OCI-LY7 (cell line): Measurements from ENCODE around the gene LGI4. TPM values are rescaled to one million over a fixed set of nuclear protein-coding genes. Genes with fewer than 3 reads are reported as not detected.

ENCODE experiments used
- BruUV-seq: library from RNA; stranded (reverse); fragments of 400-500 nt; replicated peaks from 2 replicates; lab custom pipeline; 2021; lab: Mats Ljungman, UMichigan
- CTCF ChIA-PET: fragments of 300-600 bp; sonication (Branson Sonifier 250); formaldehyde crosslinking; loops from one replicate; lab custom pipeline; 2022; ENCODE audit warnings: antibody characterized with exemption; ENCODE audit not compliant: unreplicated experiment; lab: Charles Lee
- POLR2A ChIA-PET: fragments of 300-600 bp; sonication (Branson Sonifier 250); formaldehyde crosslinking; loops from one replicate; lab custom pipeline; 2022; ENCODE audit warnings: antibody characterized with exemption; lab: Charles Lee
- DNase-seq: peaks from one replicate; pipeline ENCODE4 v3.0.0-alpha.2; 2015; ENCODE audit warnings: low spot score
- H2AFZ ChIP-seq: fragments of 200-600 bp; sonication (generic), shearing (Covaris generic); 2 replicates; pipeline ENCODE4 v1.6.1; 2014; ENCODE audit warnings: mild to moderate bottlenecking, antibody characterized with exemption, low read length, moderate library complexity
- H3K27ac ChIP-seq: fragments of 200-600 bp; sonication (generic); 2 replicates; pipeline ENCODE4 v1.5.1; 2014; ENCODE audit warnings: mixed run types, low read depth, mild to moderate bottlenecking, moderate library complexity, low read length, inconsistent platforms; ENCODE audit not compliant: poor library complexity, severe bottlenecking
- H3K36me3 ChIP-seq: fragments of 200-600 bp; sonication (generic); 2 replicates; pipeline ENCODE4 v1.6.1; 2014; ENCODE audit warnings: mild to moderate bottlenecking, antibody characterized with exemption, low read length, moderate library complexity, mixed read lengths; ENCODE audit not compliant: insufficient read depth
- H3K4me1 ChIP-seq: fragments of 200-600 bp; sonication (generic); 2 replicates; pipeline ENCODE4 v1.5.1; 2014; ENCODE audit warnings: mild to moderate bottlenecking, low read length; ENCODE audit not compliant: insufficient read depth, poor library complexity, severe bottlenecking
- H3K4me2 ChIP-seq: fragments of 200-600 bp; sonication (generic); 2 replicates; pipeline ENCODE4 v1.6.1; 2014; ENCODE audit warnings: mild to moderate bottlenecking, low read length
- H3K4me3 ChIP-seq: fragments of 200-600 bp; sonication (generic); 2 replicates; pipeline ENCODE4 v1.5.1; 2014; ENCODE audit warnings: mild to moderate bottlenecking, low read depth, low read length; ENCODE audit not compliant: poor library complexity, severe bottlenecking
- H3K79me2 ChIP-seq: fragments of 200-600 bp; sonication (generic); 2 replicates; pipeline ENCODE4 v1.6.1; 2016; ENCODE audit warnings: low read depth, mild to moderate bottlenecking, low read length, moderate library complexity, mixed read lengths; ENCODE audit not compliant: insufficient read depth
- H3K9me2 ChIP-seq: fragments of 200-600 bp; sonication (generic); 2 replicates; pipeline ENCODE4 v1.6.1; 2016; ENCODE audit warnings: mild to moderate bottlenecking, low read length, mixed read lengths; ENCODE audit not compliant: insufficient read depth
- H3K9me3 ChIP-seq: fragments of 200-600 bp; sonication (generic); 2 replicates; pipeline ENCODE4 v1.6.1; 2014; ENCODE audit warnings: mild to moderate bottlenecking, mixed run types, low read length, mixed read lengths
- H4K20me1 ChIP-seq: fragments of 200-600 bp; sonication (generic); 2 replicates; pipeline ENCODE4 v1.6.1; 2014; ENCODE audit warnings: mild to moderate bottlenecking, antibody characterized with exemption, low read length, moderate library complexity, mixed read lengths; ENCODE audit not compliant: insufficient read depth
- CTCF ChIP-seq: fragments of 200-600 bp; sonication (generic); conservative IDR thresholded peaks from 2 replicates; pipeline ENCODE4 v1.5.1; 2014; ENCODE audit warnings: mild to moderate bottlenecking, antibody characterized with exemption, low read length, moderate library complexity, mixed read lengths
- EZH2phosphoT487 ChIP-seq: fragments of 200-600 bp; sonication (generic); IDR thresholded peaks from 2 replicates; pipeline ENCODE4 v1.6.1; 2018; ENCODE audit warnings: low read depth, borderline replicate concordance, mild to moderate bottlenecking, mixed run types, antibody characterized with exemption, low read length, moderate library complexity, mixed read lengths
- intact Hi-C: fragments of 100-400 bp; cut with micrococcal nuclease; formaldehyde crosslinking; loops from one replicate; pipeline ENCODE4 v1.10.0; 2022; ENCODE audit not compliant: unreplicated experiment
- small RNA-seq: library from RNA; depleted of rRNA; stranded (forward); fragments of <200 nt; gene quantifications from one replicate; pipeline ENCODE3, GENCODE V24; 2014
- total RNA-seq, 2 experiments: library from RNA; depleted of rRNA in 1 of 2; stranded (reverse); fragments of >200 nt in 1 of 2; shearing (Covaris generic) in 1 of 2; gene quantifications; 2 replicates each; pipeline ENCODE4 v1.2.3, GENCODE V29; 2014 to 2022

The LGI4 gene
- total RNA-seq, 2 experiments from 2014 or later: 0.28 to 5.9 TPM

- no peaks in the 10 kb centered on the region for H4K20me1 ChIP-seq
- DNase-seq: no peak
- no peak overlapping the region for H3K4me3 ChIP-seq
- POLR2A ChIA-PET: no interaction called here
- BruUV-seq: no TSS peak
- H2AFZ ChIP-seq: no peak overlapping the region
- no peak overlapping the region for H3K4me2 ChIP-seq
- H3K9me3 ChIP-seq: peaks cover 4% of the 10 kb centered on the region; the same call in 1 of the 2 replicates
- H3K36me3 ChIP-seq: no peaks in the 10 kb centered on the region
- intact Hi-C loops: no loop called here
- CTCF ChIA-PET: no interaction called here
- TF ChIP-seq EZH2phosphoT487 (no peak), CTCF (no peak)
- H3K79me2 ChIP-seq: no peaks in the 10 kb centered on the region
- no peak overlapping the region for H3K27ac ChIP-seq
- H3K9me2 ChIP-seq: no peaks in the 10 kb centered on the region
- H3K4me1 ChIP-seq: peaks cover 6% of the 10 kb centered on the region
Observed at GRCh38 chr19:35075202-35076025, 59.4 kb downstream of the LGI4 start.

Small RNA genes lying within 50 kb of the gene (small RNA-seq; reads per million reads assigned to genes)
- gene AC020907.2: not detected

Other genes starting within 250 kb of the LGI4 start
- not detected in 2 replicates for gene ZNF30, start 208.2 kb downstream of the LGI4 start, total RNA-seq (2014; rRNA removed; shearing (Covaris generic))
- not detected in 2 replicates for gene ZNF30, start 208.2 kb downstream of the LGI4 start, total RNA-seq (2022)
- gene ZNF792, start 170.8 kb downstream of the LGI4 start, total RNA-seq (2014; rRNA removed; shearing (Covaris generic)): 8.0 and 8.3 TPM in 2 replicates
- 9.5 TPM in 2 replicates for gene ZNF792, start 170.8 kb downstream of the LGI4 start, total RNA-seq (2022)
- 67.9 and 84.2 TPM in 2 replicates for gene GRAMD1A, start 134.7 kb downstream of the LGI4 start, total RNA-seq (2014; rRNA removed; shearing (Covaris generic))
- 124 and 133 TPM in 2 replicates for gene GRAMD1A, start 134.7 kb downstream of the LGI4 start, total RNA-seq (2022)
- gene SCN1B, start 104.6 kb downstream of the LGI4 start, total RNA-seq (2014; rRNA removed; shearing (Covaris generic)): 0.41 and 0.59 TPM in 2 replicates
- gene SCN1B, start 104.6 kb downstream of the LGI4 start, total RNA-seq (2022): 3.1 and 3.6 TPM in 2 replicates
- 0.19 TPM in 1 of 2 replicates, not detected in the other for gene HPN, start 93.3 kb downstream of the LGI4 start, total RNA-seq (2014; rRNA removed; shearing (Covaris generic))
- gene HPN, start 93.3 kb downstream of the LGI4 start, total RNA-seq (2022): 0.17 TPM in 1 of 2 replicates, not detected in the other
- 0.35 TPM in 1 of 2 replicates, not detected in the other for gene FXYD3, start 19.2 kb downstream of the LGI4 start, total RNA-seq (2014; rRNA removed; shearing (Covaris generic))
- 0.88 TPM in 1 of 2 replicates, not detected in the other for gene FXYD3, start 19.2 kb downstream of the LGI4 start, total RNA-seq (2022)
- gene FXYD1, start 3.8 kb upstream of the LGI4 start, total RNA-seq (2014; rRNA removed; shearing (Covaris generic)): 0.57 and 1.8 TPM in 2 replicates
- gene FXYD1, start 3.8 kb upstream of the LGI4 start, total RNA-seq (2022): 5.5 and 11.5 TPM in 2 replicates
- 0.50 and 1.2 TPM in 2 replicates for gene FXYD7, start 8.2 kb upstream of the LGI4 start, total RNA-seq (2014; rRNA removed; shearing (Covaris generic))
- gene FXYD7, start 8.2 kb upstream of the LGI4 start, total RNA-seq (2022): 6.1 and 6.3 TPM in 2 replicates
- 76.8 and 82.1 TPM in 2 replicates for gene FXYD5, start 19.7 kb upstream of the LGI4 start, total RNA-seq (2014; rRNA removed; shearing (Covaris generic))
- 147 and 155 TPM in 2 replicates for gene FXYD5, start 19.7 kb upstream of the LGI4 start, total RNA-seq (2022)
- not detected in 2 replicates for gene FAM187B, start 93.7 kb upstream of the LGI4 start, total RNA-seq (2014; rRNA removed; shearing (Covaris generic))
- not detected in 2 replicates for gene FAM187B, start 93.7 kb upstream of the LGI4 start, total RNA-seq (2022)
- 15.0 and 22.9 TPM in 2 replicates for gene LSR, start 113.9 kb upstream of the LGI4 start, total RNA-seq (2014; rRNA removed; shearing (Covaris generic))
- gene LSR, start 113.9 kb upstream of the LGI4 start, total RNA-seq (2022): 26.0 and 33.6 TPM in 2 replicates
- 100.0 and 105 TPM in 2 replicates for gene USF2, start 133.9 kb upstream of the LGI4 start, total RNA-seq (2014; rRNA removed; shearing (Covaris generic))
- 155 and 181 TPM in 2 replicates for gene USF2, start 133.9 kb upstream of the LGI4 start, total RNA-seq (2022)
- gene HAMP, start 147.5 kb upstream of the LGI4 start, total RNA-seq (2014; rRNA removed; shearing (Covaris generic)): 0.19 TPM in 1 of 2 replicates, not detected in the other
- 0.83 and 0.89 TPM in 2 replicates for gene HAMP, start 147.5 kb upstream of the LGI4 start, total RNA-seq (2022)
- gene MAG, start 157.1 kb upstream of the LGI4 start, total RNA-seq (2014; rRNA removed; shearing (Covaris generic)): 4.6 and 6.2 TPM in 2 replicates
- 8.4 and 10.1 TPM in 2 replicates for gene MAG, start 157.1 kb upstream of the LGI4 start, total RNA-seq (2022)
- gene CD22, start 194.1 kb upstream of the LGI4 start, total RNA-seq (2014; rRNA removed; shearing (Covaris generic)): 312 and 413 TPM in 2 replicates
- gene CD22, start 194.1 kb upstream of the LGI4 start, total RNA-seq (2022): 972 TPM in 2 replicates
- 8.5 and 11.4 TPM in 2 replicates for gene FFAR1, start 212.8 kb upstream of the LGI4 start, total RNA-seq (2014; rRNA removed; shearing (Covaris generic))
- 9.8 and 11.6 TPM in 2 replicates for gene FFAR1, start 212.8 kb upstream of the LGI4 start, total RNA-seq (2022)
- 0.72 TPM in 1 of 2 replicates, not detected in the other for gene FFAR3, start 223.4 kb upstream of the LGI4 start, total RNA-seq (2014; rRNA removed; shearing (Covaris generic))
- gene FFAR3, start 223.4 kb upstream of the LGI4 start, total RNA-seq (2022): 0.19 and 0.31 TPM in 2 replicates
- gene GPR42, start 236.0 kb upstream of the LGI4 start, total RNA-seq (2014; rRNA removed; shearing (Covaris generic)): 0.06 TPM in 1 of 2 replicates, not detected in the other
- gene GPR42, start 236.0 kb upstream of the LGI4 start, total RNA-seq (2022): not detected in 2 replicates